NCI-H146 (cell line): Measurements from ENCODE around the gene KAZALD1.
"Not testable (repeated sequence)": the region's sequence is repeated elsewhere in the genome, so short reads cannot be mapped to it uniquely, and the experiment has no call there.

Source experiments
- DNase-seq: peaks from one replicate; lab custom pipeline; 2025; lab: John Stamatoyannopoulos, UW

Gene KAZALD1

GRCh38 chr10:101030496-101031127 lies 31.2 kb upstream of the KAZALD1 start:
- DNase-seq: no peak

- DNase-seq: peak; percentile 89
Measured at GRCh38 chr10:101031128-101031795, 30.5 kb upstream of the KAZALD1 start, which contains the start of the genes PDZD7 and SFXN3. TSS of gene PDZD7 (minus strand) at chr10:101031129. CDS start at chr10:101030219, 910 bp downstream. TSS of gene SFXN3 (plus strand) at chr10:101031234. CDS start at chr10:101034695, 3,461 bp downstream.

DNA sequence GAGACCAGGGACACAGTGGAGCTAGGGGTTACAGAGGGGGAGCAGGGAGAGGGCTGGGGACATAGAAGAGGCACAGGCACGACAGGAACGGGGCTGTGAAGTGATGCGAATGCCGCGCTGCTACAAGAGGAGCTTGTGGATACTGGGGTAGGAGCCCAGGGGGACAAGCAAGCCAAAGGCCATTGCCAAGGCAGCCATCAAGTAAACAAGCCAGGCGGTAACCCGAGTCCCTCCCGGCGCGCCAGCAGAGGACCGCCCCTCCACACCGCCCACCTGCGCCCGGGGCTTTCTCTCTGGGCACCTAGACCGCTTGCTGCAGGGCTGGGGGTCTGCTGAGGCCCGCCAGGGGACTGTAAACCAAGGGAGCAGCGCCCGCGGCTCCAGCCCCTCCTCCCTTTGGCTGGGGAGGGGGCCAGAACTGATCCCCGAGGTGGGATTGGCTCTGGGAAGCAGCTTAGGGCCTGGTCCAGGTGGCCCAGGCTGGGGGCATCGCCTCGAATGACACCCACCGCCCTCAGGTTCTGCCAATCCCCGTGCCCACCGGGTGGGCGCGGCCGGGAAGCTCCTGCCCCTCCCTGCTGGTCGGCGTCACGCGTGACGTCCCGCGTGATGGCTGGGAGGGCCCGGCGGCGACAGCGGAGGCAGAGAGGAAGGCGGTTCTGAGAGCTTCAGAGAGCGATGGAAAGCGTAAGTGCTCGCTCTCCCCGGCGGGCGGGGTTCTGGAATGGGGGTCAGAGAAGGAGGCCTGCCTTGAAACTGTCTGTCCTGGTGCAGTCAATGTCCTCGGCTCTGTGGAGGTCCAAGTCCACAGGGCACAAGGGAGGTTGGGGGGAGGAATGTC lies 29.8 kb upstream of the KAZALD1 start:
- peak; percentile 54 for DNase-seq

- no peak for DNase-seq
Measured at GRCh38 chr10:101032637-101033224, 29.1 kb upstream of the KAZALD1 start.

DNA sequence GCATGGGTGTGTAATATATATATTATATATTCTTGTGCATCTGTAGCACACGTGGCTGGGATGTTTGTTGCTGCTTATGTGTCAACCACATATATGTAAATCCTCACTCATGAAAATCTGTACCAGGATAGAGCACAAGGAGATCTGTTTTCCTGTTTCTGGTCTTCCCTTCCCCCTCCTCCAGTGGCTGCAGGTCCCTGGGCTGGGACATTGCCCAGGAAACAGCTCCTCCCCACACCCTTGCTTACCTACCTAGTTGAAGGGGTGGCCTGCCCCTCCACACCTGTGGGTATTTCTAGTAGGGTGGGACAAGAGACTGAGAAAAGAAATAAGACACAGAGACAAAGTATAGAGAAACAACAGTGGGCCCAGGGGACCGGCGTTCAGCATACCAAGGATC lies 28.5 kb upstream of the KAZALD1 start:
- DNase-seq: no peak

DNA sequence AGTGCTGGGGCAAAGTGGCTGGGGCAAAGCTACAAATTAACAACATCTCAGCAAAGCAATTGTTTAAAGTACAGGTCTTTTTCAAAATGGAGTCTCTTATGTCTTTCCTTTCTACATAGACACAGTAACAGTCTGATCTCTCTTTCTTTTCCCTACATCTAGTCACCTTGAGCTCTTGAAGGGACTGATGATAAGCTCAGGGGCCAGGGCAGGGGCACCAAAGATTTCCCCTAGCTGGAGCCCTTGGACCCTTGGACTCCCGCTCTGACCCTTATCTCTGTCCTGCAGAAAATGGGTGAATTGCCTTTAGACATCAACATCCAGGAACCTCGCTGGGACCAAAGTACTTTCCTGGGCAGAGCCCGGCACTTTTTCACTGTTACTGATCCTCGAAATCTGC lies 27.4 kb upstream of the KAZALD1 start:
- not testable (repeated sequence) for DNase-seq

GRCh38 chr10:101035314-101035713 lies 26.5 kb upstream of the KAZALD1 start:
- DNase-seq: no peak

DNA sequence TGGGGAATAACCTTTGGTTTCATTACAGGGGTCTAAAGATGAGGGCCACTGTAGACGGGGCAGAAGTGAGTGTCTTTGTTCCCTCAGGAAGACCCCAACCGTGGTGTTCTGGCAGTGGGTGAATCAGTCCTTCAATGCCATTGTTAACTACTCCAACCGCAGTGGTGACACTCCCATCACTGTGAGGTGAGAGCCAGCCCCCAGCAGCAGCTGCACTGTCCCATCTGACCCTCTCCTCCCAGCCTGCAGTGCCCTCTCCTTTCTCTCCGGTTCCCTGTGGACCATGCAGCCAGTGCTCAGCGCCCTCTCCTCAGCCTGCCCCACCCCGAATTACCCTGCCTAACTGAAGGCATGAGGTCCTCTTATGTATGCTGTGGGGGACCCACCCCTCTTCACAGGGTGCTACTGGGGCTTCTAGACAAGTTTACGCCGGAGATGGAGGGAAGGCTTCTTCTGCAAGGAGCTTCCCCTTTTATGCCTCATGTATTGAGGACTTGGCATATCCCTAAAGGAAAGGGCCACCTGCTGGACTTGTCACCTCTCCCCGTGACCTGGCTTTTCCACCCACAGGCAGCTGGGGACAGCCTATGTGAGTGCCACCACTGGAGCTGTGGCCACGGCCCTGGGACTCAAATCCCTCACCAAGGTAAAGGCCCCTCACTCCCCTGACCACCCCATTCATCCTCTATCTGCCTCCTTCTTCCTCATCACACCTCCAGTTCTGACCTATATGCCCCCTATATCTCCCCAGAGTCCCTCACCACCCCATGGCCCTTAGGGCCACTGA lies 25.7 kb upstream of the KAZALD1 start:
- no peak for DNase-seq

- no peak for DNase-seq
Measured at GRCh38 chr10:101036726-101037125, 25.1 kb upstream of the KAZALD1 start.

- no peak for DNase-seq
Measured at GRCh38 chr10:101038484-101038883, 23.3 kb upstream of the KAZALD1 start.

DNA sequence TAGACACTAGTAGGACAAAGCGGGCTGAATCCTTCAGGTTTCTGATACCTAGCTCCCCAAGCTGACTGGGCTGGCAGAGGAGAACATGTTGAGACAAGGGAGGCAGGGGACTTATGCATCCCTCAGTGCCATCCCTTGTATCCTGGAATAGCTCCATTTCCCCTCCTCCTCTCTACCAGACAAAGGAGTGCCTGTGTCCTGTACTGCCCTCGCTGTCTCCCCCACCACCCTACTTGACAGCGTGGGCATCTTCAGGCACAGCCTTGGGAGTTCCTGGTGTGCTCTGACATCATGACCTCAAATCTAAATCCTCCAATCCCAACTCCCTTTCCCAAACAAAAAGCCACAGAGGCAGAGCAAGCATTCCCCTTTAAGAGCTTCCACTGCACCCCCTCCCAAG lies 21.7 kb upstream of the KAZALD1 start:
- no peak for DNase-seq

DNA sequence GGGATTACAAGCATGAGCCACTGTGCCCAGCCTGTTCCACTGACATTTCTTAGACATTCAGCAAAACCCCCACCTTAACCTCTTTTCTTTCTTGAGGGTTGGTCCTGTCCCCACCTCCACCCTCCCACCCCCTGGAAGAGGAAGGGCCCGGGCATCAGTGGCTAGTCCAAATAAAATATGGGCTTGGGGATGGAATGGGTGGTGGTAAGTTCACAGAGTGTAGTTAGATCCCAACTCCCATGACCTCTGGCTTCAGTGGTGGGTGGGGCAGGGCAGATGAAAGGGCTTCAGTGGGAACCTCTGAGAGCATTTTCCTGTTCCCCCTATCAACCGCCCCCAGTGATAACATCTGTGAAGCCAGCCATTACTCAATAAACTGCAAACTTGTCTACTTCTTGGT lies 20.9 kb upstream of the KAZALD1 start:
- no peak for DNase-seq

DNA sequence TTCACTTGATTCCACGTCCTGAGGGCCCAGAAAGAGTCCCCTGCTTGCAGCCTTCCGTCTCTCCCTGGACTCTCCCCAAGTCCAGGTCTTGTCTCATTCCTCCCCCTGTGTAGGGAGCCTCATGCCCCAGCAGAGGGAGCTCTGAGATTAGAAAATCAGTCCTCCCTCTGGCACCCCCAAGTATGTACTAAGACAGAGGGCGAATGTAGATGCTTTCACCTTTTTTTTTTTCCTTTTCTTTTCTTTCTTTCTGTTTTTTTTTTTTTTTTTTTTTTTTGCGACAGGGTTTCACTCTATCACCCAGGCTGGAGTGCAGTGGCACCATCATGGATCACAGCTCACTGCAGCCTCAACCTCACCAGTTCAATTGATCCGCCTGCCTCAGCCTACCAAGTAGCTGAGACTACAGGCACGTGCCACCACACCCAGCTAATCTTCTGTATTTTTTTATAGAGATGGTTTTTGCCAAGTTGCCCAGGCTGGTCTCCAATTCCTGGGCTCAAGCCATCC lies 20.5 kb upstream of the KAZALD1 start:
- peak; percentile 83 for DNase-seq

GRCh38 chr10:101042118-101042517 lies 19.7 kb upstream of the KAZALD1 start:
- no peak for DNase-seq

DNA sequence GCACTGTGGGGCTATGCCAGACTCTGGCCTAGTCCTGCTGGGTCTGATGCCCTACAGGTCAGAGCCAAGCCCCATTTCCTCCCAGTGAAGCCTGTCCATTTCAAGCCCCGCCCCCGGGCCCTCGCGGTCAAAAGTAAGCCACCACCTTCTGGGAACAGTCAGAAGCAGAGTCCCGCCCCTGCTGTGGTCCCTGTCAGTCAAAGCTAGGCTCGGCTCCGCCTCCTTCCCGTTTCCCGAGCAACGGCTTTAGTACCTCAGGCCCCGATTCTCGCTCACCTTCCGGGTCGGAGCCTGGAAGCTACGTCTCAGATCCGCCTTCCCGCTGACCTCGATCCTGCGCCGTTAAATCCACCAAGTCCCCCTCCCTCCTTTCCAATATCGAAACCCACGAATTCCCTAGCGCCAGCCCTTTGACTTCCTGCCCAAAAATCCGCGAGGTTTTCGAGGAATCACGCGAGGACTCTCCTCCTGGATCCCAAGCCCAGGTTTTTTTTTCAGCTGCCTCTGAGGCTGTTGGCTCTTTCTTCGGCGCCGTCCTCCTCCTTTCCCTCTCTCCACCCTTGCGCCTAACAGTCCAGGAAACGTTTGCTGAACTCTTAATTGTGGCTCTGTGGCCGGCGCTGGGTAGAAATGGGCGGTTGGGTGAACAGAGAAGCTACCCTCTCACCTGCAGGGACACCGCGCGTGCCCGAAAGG lies 19.0 kb upstream of the KAZALD1 start:
- peak; percentile 97 for DNase-seq

DNA sequence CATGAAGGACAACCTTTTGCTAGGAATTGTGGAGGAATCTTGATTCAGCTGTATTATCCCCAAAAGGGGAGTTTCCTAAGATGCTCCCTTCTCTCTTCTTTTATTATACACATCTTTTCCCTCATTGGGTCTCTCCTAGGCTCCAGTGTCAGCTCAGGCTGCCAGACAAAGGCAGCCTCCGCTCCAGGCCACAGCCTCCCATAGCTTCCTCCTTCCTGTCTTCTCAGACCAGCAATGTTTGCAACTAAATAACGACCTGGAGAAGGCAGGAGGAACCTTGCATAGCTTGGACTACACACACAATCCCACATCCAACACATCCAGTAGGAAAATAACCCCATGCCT lies 18.5 kb upstream of the KAZALD1 start:
- peak; percentile 50 for DNase-seq

- no peak for DNase-seq
Measured at GRCh38 chr10:101044117-101044516, 17.7 kb upstream of the KAZALD1 start.

GRCh38 chr10:101046332-101047238 lies 15.2 kb upstream of the KAZALD1 start:
- no peak for DNase-seq

- DNase-seq: no peak
Measured at GRCh38 chr10:101047268-101047667, 14.5 kb upstream of the KAZALD1 start.
